K562 (cell line): ENCODE results near the gene RSPH6A. TPM values are rescaled to one million over a fixed set of nuclear protein-coding genes. Genes with fewer than 3 reads are reported as not detected.
A peak's percentile ranks its signal among the peaks of the same experiment; 100 is the strongest.

Source experiments
- CREB3L1 ChIP-seq: fragments of 450-650 bp; IDR thresholded peaks from 2 replicates; pipeline ENCODE4 v1.6.1; 2014; ENCODE audit warnings: low read depth, mild to moderate bottlenecking, moderate library complexity, borderline replicate concordance
- DPF2 ChIP-seq: fragments of 450-650 bp; IDR thresholded peaks from 2 replicates; pipeline ENCODE4 v1.6.1; 2016
- GTF2A2 ChIP-seq: IDR thresholded peaks from 2 replicates; pipeline ENCODE4 v1.6.1; 2016; ENCODE audit warnings: mild to moderate bottlenecking, missing genetic modification characterization, missing compliant biosample characterization
- HIVEP1 ChIP-seq: fragments of 250-450 bp; sonication (Bioruptor Pico); IDR thresholded peaks from 2 replicates; pipeline ENCODE4 v1.4.0; 2020; ENCODE audit warnings: mild to moderate bottlenecking
- HNRNPUL1 ChIP-seq: fragments of 200-400 bp; formaldehyde crosslinking; IDR thresholded peaks from 2 replicates; pipeline ENCODE4 v1.6.1; 2017; ENCODE audit warnings: low read length
- KLF10 ChIP-seq: fragments of 250-450 bp; sonication (Bioruptor Pico); IDR thresholded peaks from 2 replicates; pipeline ENCODE4 v1.6.1; 2021; ENCODE audit warnings: matching md5 sums
- MAX ChIP-seq: sonication (generic); formaldehyde crosslinking; IDR thresholded peaks from 2 replicates; pipeline ENCODE4 v1.9.0; 2022; ENCODE audit warnings: mild to moderate bottlenecking, missing genetic modification reagents
- PBX2 ChIP-seq, 2 experiments: IDR thresholded peaks in 1 of 2; conservative IDR thresholded peaks in 1 of 2; 2 replicates each; pipeline ENCODE4 v1.6.1; 2016; ENCODE audit warnings: low read depth in 2 of 2, mild to moderate bottlenecking in 1 of 2, missing compliant biosample characterization in 1 of 2, missing genetic modification characterization in 1 of 2, moderate library complexity in 1 of 2
- SAFB2 ChIP-seq: fragments of 200-400 bp; formaldehyde crosslinking; IDR thresholded peaks from 2 replicates; pipeline ENCODE4 v1.6.1; 2018; ENCODE audit warnings: borderline replicate concordance, low read length, low read depth, moderate library complexity; ENCODE audit not compliant: severe bottlenecking
- SMARCA4 ChIP-seq: fragments of 450-650 bp; IDR thresholded peaks from 2 replicates; pipeline ENCODE4 v1.6.1; 2016
- SOX6 ChIP-seq: fragments of 450-650 bp; IDR thresholded peaks from 2 replicates; pipeline ENCODE4 v1.6.1; 2014; ENCODE audit warnings: mild to moderate bottlenecking
- SREBF1 ChIP-seq: fragments of 150-350 bp; IDR thresholded peaks from 2 replicates; pipeline ENCODE4 v1.6.1; 2014; ENCODE audit warnings: antibody characterized with exemption, low read depth, low read length, borderline replicate concordance
- TFAP4 ChIP-seq: sonication (generic); formaldehyde crosslinking; IDR thresholded peaks from 2 replicates; pipeline ENCODE4 v1.8.0; 2022; ENCODE audit warnings: missing genetic modification reagents, mild to moderate bottlenecking, moderate library complexity, borderline replicate concordance
- TFE3 ChIP-seq: fragments of 450-650 bp; formaldehyde crosslinking; IDR thresholded peaks from 2 replicates; pipeline ENCODE4 v1.4.0; 2020; ENCODE audit warnings: mild to moderate bottlenecking, mixed read lengths
- ZNF592 ChIP-seq: fragments of 450-650 bp; IDR thresholded peaks from 2 replicates; pipeline ENCODE4 v1.6.1; 2017; ENCODE audit warnings: antibody characterized with exemption, mild to moderate bottlenecking
- polyA plus RNA-seq, 8 experiments: library from polyadenylated mRNA; depleted of rRNA in 4 of 8; stranded (reverse) in 5 of 8; unstranded in 3 of 8; fragments of >200 nt; fragmentation: Nextera tagmentation in 2 of 8; fragmentation: Illumina TruSeq in 1 of 8; extraction: Ambion mirVana in 2 of 8; extraction: Trizol in 1 of 8; gene quantifications; 2 replicates each; pipeline versions ENCODE4 v1.2.1 to v1.2.3, GENCODE V29; 2011 to 2014; ENCODE audit warnings: inconsistent platforms in 1 of 8, missing spikeins in 1 of 8
- total RNA-seq, 7 experiments: library from RNA; depleted of rRNA in 6 of 7; stranded (reverse); fragments of >200 nt in 6 of 7; fragmentation: Illumina TruSeq in 2 of 7; extraction: Trizol in 2 of 7; gene quantifications; 2 replicates each; pipeline versions ENCODE4 v1.2.1 to v1.2.3, GENCODE V29; 2011 to 2021; ENCODE audit warnings: low replicate concordance in 1 of 7

Gene RSPH6A
- total and polyA plus RNA-seq, 9 of the 15 experiments (the other 6 are each of a cell fraction or from before 2014, with no cell fraction given) = 0.03 to 0.15 (median 0.07) TPM; not detected in 5

- TF ChIP-seq HNRNPUL1 = no peak
- TF ChIP-seq KLF10 (CRISPR knock-in tag) = no peak
- TF ChIP-seq MAX (CRISPR knock-in tag) = peak; percentile 36; the same call in 1 of the 2 replicates
- TF ChIP-seq TFAP4 = no peak
- TF ChIP-seq ZNF592 = peak; percentile 66; the same call in 1 of the 2 replicates
- TF ChIP-seq TFE3 (CRISPR knock-in tag) = no peak
- TF ChIP-seq PBX2 (CRISPR knock-in tag; IDR thresholded peaks at IDR 0.05; ENCODE audit: low read depth) = no peak
- TF ChIP-seq PBX2 (tag; conservative IDR thresholded peaks at IDR 0.05; ENCODE audit: low read depth) = no peak
- no peak for TF ChIP-seq SOX6
- no peak for TF ChIP-seq HIVEP1
- no peak for TF ChIP-seq SREBF1
- no peak for TF ChIP-seq SAFB2
- no peak for TF ChIP-seq GTF2A2 (tag)
- peak; percentile 54; the same call in 1 of the 2 replicates for TF ChIP-seq CREB3L1
- TF ChIP-seq DPF2 = 0 out of 2 replicates have a peak, but pooled peaks have one; percentile 27
- TF ChIP-seq SMARCA4 = 0 out of 2 replicates have a peak, but pooled peaks have one; percentile 15
Observed at GRCh38 chr19:45801603-45802175, 13.4 kb downstream of the RSPH6A start (continued).
